Lower lobe of right lung (tissue), 2 donors: ENCODE measurements around the gene KBTBD12. TPM values are rescaled to one million over a fixed set of nuclear protein-coding genes. Genes with fewer than 3 reads are reported as not detected.

Experiments used
- ATAC-seq, 2 donors: fragments of 200-7000 bp; cut with Tn5 transposase; one replicate each; pipeline ENCODE4 v1.9.1; 2020 to 2022; ENCODE audit warnings: mild to moderate bottlenecking in 2 of 2, moderate library complexity in 2 of 2
- DNase-seq: peaks from one replicate; pipeline ENCODE4 v3.0.0-alpha.2; 2020
- H3K27ac ChIP-seq: fragments of 200-600 bp; one replicate; pipeline ENCODE4 v1.8.0; 2022
- H3K27me3 ChIP-seq: fragments of 200-600 bp; one replicate; pipeline ENCODE4 v1.8.0; 2022; ENCODE audit warnings: low read depth
- H3K36me3 ChIP-seq: fragments of 200-600 bp; one replicate; pipeline ENCODE4 v1.8.0; 2022; ENCODE audit warnings: mild to moderate bottlenecking
- H3K4me1 ChIP-seq: fragments of 200-600 bp; one replicate; pipeline ENCODE4 v1.8.0; 2022
- H3K4me3 ChIP-seq: fragments of 200-600 bp; one replicate; pipeline ENCODE4 v1.8.0; 2022; ENCODE audit warnings: mild to moderate bottlenecking
- H3K9me3 ChIP-seq: fragments of 200-600 bp; one replicate; pipeline ENCODE4 v1.8.0; 2022
- intact Hi-C: fragments of 100-400 bp; cut with DNase I; formaldehyde crosslinking; loops from one replicate; pipeline ENCODE4 v1.11.0; 2022
- total RNA-seq: library from RNA; stranded (reverse); fragmentation: NEBNext Ultra II Directional; extraction: Animal tissue kit (Norgen Biotek cat#: 25700); gene quantifications from one replicate; pipeline ENCODE4 v1.2.1, GENCODE V29; 2021
- TF ChIP-seq, protein P1 (sequence below): fragments of 200-600 bp; IDR thresholded peaks from one replicate; pipeline ENCODE4 v1.8.0; 2022; ENCODE audit warnings: antibody characterized with exemption, mild to moderate bottlenecking
- donor health status: DM: no; HTN: yes; CAD: no; lungs with severe emphysema.

Gene KBTBD12
- total RNA-seq, 1 donor from 2014 or later: 0.95 TPM

DNA sequence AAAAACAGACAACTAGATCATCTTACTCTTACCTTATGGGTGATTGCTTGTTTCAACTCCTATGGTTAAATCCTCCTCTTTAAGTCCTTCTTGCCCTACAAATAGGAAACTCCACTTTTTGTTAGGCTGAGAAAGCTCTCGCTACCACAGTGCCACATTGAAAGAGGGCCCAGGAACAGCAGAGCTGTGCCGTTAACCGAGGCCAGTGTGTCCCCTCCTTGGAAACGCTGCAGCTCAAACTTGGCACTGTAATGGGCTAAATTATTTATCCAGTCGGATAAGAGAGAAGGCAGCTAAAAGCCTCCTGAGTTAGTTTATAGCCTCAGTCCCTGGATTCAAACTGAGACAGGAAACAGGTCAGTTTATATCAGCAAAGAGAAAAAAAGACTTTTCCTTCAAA lies 46.1 kb downstream of the KBTBD12 start:
- intact Hi-C loops: no loop called here

DNA sequence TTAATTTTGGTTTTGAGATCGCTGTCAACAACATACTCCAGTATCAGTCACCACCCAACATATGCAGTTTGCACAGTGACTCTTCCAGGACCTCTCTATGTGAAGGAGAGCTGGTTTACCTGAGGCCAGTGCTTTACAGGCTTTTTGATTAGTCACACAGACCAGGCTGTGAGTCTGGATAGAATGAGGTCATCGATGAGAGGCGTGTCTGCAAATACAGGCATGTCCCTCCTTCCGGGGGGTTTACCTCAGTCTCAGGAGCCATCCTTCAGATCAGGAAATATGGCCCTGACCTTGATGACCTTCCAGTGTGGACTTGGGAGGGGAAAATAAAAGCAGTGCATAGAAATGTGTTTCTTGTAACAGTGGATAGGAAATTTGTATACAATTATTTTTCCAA lies 46.9 kb downstream of the KBTBD12 start:
- H3K27ac ChIP-seq: no peak overlapping the region
- no peaks in the 10 kb centered on the region for H3K9me3 ChIP-seq
- no peaks in the 10 kb centered on the region for H3K4me1 ChIP-seq
- H3K4me3 ChIP-seq: no peak overlapping the region
- H3K36me3 ChIP-seq: no peaks in the 10 kb centered on the region
- no peaks in the 10 kb centered on the region for H3K27me3 ChIP-seq
- ATAC-seq: peak; percentile 52 to 65
- no peak for DNase-seq
- intact Hi-C loops: no loop called here
- TF ChIP-seq, protein P1, sequence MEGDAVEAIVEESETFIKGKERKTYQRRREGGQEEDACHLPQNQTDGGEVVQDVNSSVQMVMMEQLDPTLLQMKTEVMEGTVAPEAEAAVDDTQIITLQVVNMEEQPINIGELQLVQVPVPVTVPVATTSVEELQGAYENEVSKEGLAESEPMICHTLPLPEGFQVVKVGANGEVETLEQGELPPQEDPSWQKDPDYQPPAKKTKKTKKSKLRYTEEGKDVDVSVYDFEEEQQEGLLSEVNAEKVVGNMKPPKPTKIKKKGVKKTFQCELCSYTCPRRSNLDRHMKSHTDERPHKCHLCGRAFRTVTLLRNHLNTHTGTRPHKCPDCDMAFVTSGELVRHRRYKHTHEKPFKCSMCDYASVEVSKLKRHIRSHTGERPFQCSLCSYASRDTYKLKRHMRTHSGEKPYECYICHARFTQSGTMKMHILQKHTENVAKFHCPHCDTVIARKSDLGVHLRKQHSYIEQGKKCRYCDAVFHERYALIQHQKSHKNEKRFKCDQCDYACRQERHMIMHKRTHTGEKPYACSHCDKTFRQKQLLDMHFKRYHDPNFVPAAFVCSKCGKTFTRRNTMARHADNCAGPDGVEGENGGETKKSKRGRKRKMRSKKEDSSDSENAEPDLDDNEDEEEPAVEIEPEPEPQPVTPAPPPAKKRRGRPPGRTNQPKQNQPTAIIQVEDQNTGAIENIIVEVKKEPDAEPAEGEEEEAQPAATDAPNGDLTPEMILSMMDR: no peak

More for the DNA sequence above, 46.1 kb downstream of the KBTBD12 start:
- DNase-seq (no peak), ATAC-seq (no peak)
- Histone ChIP-seq H3K4me1 (no peaks in the 10 kb centered on the region), H3K4me3 (no peak overlapping the region), H3K36me3 (no peaks in the 10 kb centered on the region), H3K9me3 (no peaks in the 10 kb centered on the region), H3K27ac (no peak overlapping the region), H3K27me3 (no peaks in the 10 kb centered on the region)
- TF ChIP-seq, protein P1: no peak

DNA sequence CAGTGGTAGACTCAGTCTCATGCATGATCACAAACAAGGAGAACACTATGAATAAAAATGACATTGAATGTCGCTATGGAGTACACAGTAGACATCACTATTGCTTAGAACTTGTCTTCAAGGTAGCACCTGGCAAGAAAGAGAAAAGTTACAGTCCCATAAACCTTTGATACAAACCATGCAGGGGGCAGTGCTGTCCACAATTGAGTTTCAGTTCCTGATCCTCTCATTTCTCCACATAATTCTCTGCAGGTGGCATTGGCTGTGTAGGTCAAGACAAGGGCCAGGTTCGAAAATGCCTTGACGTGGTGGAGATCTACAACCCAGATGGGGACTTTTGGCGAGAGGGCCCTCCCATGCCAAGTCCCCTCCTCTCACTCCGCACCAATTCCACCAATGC lies 47.9 kb downstream of the KBTBD12 start:
- no peak overlapping the region for H3K27ac ChIP-seq
- H3K9me3 ChIP-seq: no peaks in the 10 kb centered on the region
- H3K4me3 ChIP-seq: no peak overlapping the region
- DNase-seq: no peak
- no peak for ATAC-seq
- no peaks in the 10 kb centered on the region for H3K4me1 ChIP-seq
- intact Hi-C loops: no loop called here
- no peaks in the 10 kb centered on the region for H3K27me3 ChIP-seq
- no peaks in the 10 kb centered on the region for H3K36me3 ChIP-seq
- TF ChIP-seq, protein P1: no peak

DNA sequence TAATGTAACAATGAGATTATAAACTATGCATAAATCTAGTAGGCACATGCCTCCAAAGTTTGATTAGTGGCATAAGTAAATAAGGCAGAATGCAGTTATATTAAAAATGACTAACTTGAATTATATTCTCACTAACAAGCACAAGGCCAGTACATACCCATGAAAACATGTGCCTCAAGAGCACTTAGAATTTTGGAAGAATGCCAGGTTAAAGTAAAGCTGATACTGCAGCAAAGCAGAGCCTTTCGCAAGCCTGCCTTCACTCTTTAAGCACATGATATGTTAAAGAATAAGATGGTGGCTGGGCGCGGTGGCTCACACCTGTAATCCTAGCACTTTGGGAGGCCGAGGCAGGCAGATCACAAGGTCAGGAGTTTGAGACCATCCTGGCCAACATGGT lies 49.0 kb downstream of the KBTBD12 start:
- TF ChIP-seq, protein P1: no peak
- no peaks in the 10 kb centered on the region for H3K27me3 ChIP-seq
- no peaks in the 10 kb centered on the region for H3K36me3 ChIP-seq
- no peaks in the 10 kb centered on the region for H3K9me3 ChIP-seq
- ATAC-seq (peak; percentile 82 to 84), DNase-seq (no peak)
- H3K4me1 ChIP-seq: no peaks in the 10 kb centered on the region
- no peak overlapping the region for H3K27ac ChIP-seq
- intact Hi-C loops: no loop called here
- H3K4me3 ChIP-seq: no peak overlapping the region

DNA sequence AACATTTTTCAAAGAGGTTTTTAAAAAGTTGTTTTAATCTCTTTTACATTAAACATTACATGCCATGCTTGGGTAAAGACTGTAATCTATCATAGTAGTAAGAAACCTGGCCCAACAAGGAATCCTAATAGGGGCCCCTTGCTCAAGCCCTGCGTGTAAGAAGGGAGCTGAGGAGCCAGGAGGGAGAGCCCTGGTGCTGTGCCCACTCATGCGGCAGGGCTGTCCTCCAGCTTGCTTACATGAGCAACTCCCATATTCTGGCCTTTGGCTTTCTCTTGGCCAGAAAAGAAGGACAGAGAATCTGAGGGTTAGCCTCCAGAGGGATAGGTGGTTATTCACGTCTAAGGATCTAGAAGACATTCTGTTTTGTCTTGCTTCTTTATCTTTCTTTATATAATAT lies 49.8 kb downstream of the KBTBD12 start:
- Histone ChIP-seq H3K27ac (no peak overlapping the region), H3K36me3 (no peaks in the 10 kb centered on the region), H3K4me1 (no peaks in the 10 kb centered on the region), H3K4me3 (no peak overlapping the region), H3K9me3 (no peaks in the 10 kb centered on the region), H3K27me3 (no peaks in the 10 kb centered on the region)
- ATAC-seq (no peak), DNase-seq (no peak)
- intact Hi-C loops: no loop called here
- TF ChIP-seq, protein P1: no peak

DNA sequence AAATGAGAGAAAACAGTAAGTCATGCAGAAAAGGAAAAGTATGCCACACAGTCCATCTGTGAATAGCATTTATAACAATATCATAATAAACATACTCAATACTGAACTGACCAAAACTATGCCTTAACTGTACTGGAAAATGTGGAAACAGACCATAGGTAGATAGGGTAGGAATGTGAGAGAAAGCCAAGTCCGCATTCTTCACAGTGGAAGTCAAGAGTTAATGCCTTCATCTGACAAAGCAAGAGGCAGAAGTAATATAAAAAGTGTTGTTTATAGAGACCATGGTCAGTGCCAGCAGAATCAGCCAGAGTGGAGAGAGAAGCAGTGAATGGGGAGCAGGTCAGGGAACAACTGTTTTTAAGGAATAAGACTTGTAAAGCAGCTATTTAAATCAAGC lies 52.3 kb downstream of the KBTBD12 start:
- H3K4me3 ChIP-seq: no peak overlapping the region
- H3K27ac ChIP-seq: no peak overlapping the region
- H3K9me3 ChIP-seq: no peaks in the 10 kb centered on the region
- no peaks in the 10 kb centered on the region for H3K4me1 ChIP-seq
- ATAC-seq (no peak), DNase-seq (no peak)
- H3K36me3 ChIP-seq: no peaks in the 10 kb centered on the region
- intact Hi-C loops: no loop called here
- TF ChIP-seq, protein P1: no peak
- H3K27me3 ChIP-seq: no peaks in the 10 kb centered on the region
